ENCODE data around the gene TENM3.

The TENM3 gene

GRCh38 chr4:182443070-182443469 is 199.9 kb downstream of the TENM3 start:
- H3K27ac ChIP-seq (ENCODE audit: low read depth, low read length, severe bottlenecking) = no peak overlapping the region
- peaks cover 12% of the 10 kb centered on the region for H3K36me3 ChIP-seq (ENCODE audit: control insufficient read depth, insufficient read depth, low read length)
- H3K4me3 ChIP-seq (ENCODE audit: extremely low read depth, insufficient read depth, low read length, poor library complexity, severe bottlenecking) = no peak overlapping the region
- no peaks in the 10 kb centered on the region for H3K4me1 ChIP-seq (ENCODE audit: control insufficient read depth, insufficient read depth, low read length, poor library complexity, severe bottlenecking)
- H3K9me3 ChIP-seq (ENCODE audit: control insufficient read depth, low read length) = no peaks in the 10 kb centered on the region

GRCh38 chr4:182447767-182448280 is 204.6 kb downstream of the TENM3 start:
- WGBS, 2 experiments (ENCODE audit: insufficient coverage in 2 of 2) = 14 to 31% methylated on average over 6 to 22 of the region's 25 CpGs
- Histone ChIP-seq H3K9me3 (ENCODE audit: control insufficient read depth, low read length) (no peaks in the 10 kb centered on the region), H3K36me3 (ENCODE audit: control insufficient read depth, insufficient read depth, low read length) (no peaks in the 10 kb centered on the region), H3K27ac (ENCODE audit: low read depth, low read length, severe bottlenecking) (peak overlapping the region; percentile 73), H3K4me1 (ENCODE audit: control insufficient read depth, insufficient read depth, low read length, poor library complexity, severe bottlenecking) (peaks cover 5% of the 10 kb centered on the region), H3K4me3 (ENCODE audit: extremely low read depth, insufficient read depth, low read length, poor library complexity, severe bottlenecking) (peak overlapping the region; percentile 66)

GRCh38 chr4:182448281-182449151 is 205.3 kb downstream of the TENM3 start:
- Histone ChIP-seq H3K4me1 (ENCODE audit: control insufficient read depth, insufficient read depth, low read length, poor library complexity, severe bottlenecking) (peaks cover 5% of the 10 kb centered on the region), H3K36me3 (ENCODE audit: control insufficient read depth, insufficient read depth, low read length) (no peaks in the 10 kb centered on the region), H3K4me3 (ENCODE audit: extremely low read depth, insufficient read depth, low read length, poor library complexity, severe bottlenecking) (peak overlapping the region; percentile 66), H3K9me3 (ENCODE audit: control insufficient read depth, low read length) (no peaks in the 10 kb centered on the region), H3K27ac (ENCODE audit: low read depth, low read length, severe bottlenecking) (peak overlapping the region; percentile 73)
- WGBS, 2 experiments (ENCODE audit: insufficient coverage in 2 of 2) = 1% methylated on average over 70 to 82 of the region's 113 CpGs

- peaks cover 5% of the 10 kb centered on the region for H3K4me1 ChIP-seq (ENCODE audit: control insufficient read depth, insufficient read depth, low read length, poor library complexity, severe bottlenecking)
- H3K36me3 ChIP-seq (ENCODE audit: control insufficient read depth, insufficient read depth, low read length) = no peaks in the 10 kb centered on the region
- peak overlapping the region; percentile 73 for H3K27ac ChIP-seq (ENCODE audit: low read depth, low read length, severe bottlenecking)
- no peaks in the 10 kb centered on the region for H3K9me3 ChIP-seq (ENCODE audit: control insufficient read depth, low read length)
- WGBS, 2 experiments (ENCODE audit: insufficient coverage in 2 of 2) = 1 to 2% methylated on average over 20 of the region's 34 CpGs
- peak overlapping the region; percentile 66 for H3K4me3 ChIP-seq (ENCODE audit: extremely low read depth, insufficient read depth, low read length, poor library complexity, severe bottlenecking)
Observed at GRCh38 chr4:182449186-182449929, 206.2 kb downstream of the TENM3 start.

GRCh38 chr4:182449930-182450439 is 206.8 kb downstream of the TENM3 start:
- peak overlapping the region; percentile 66 for H3K4me3 ChIP-seq (ENCODE audit: extremely low read depth, insufficient read depth, low read length, poor library complexity, severe bottlenecking)
- no peaks in the 10 kb centered on the region for H3K36me3 ChIP-seq (ENCODE audit: control insufficient read depth, insufficient read depth, low read length)
- peaks cover 5% of the 10 kb centered on the region for H3K4me1 ChIP-seq (ENCODE audit: control insufficient read depth, insufficient read depth, low read length, poor library complexity, severe bottlenecking)
- H3K9me3 ChIP-seq (ENCODE audit: control insufficient read depth, low read length) = no peaks in the 10 kb centered on the region
- H3K27ac ChIP-seq (ENCODE audit: low read depth, low read length, severe bottlenecking) = no peak overlapping the region
- 10% methylated on average over 1 of the region's 4 CpGs; no CpG with 5 or more reads in 1 of the 2 experiments for WGBS, 2 experiments (ENCODE audit: insufficient coverage in 2 of 2)

GRCh38 chr4:182451441-182451840 is 208.2 kb downstream of the TENM3 start:
- whole genome bisulfite sequencing, 2 experiments (ENCODE audit: insufficient coverage in 2 of 2) = no CpG with 5 or more reads among the region's 4 CpGs
- peaks cover 5% of the 10 kb centered on the region for H3K4me1 ChIP-seq (ENCODE audit: control insufficient read depth, insufficient read depth, low read length, poor library complexity, severe bottlenecking)
- no peak overlapping the region for H3K27ac ChIP-seq (ENCODE audit: low read depth, low read length, severe bottlenecking)
- no peaks in the 10 kb centered on the region for H3K9me3 ChIP-seq (ENCODE audit: control insufficient read depth, low read length)
- no peak overlapping the region for H3K4me3 ChIP-seq (ENCODE audit: extremely low read depth, insufficient read depth, low read length, poor library complexity, severe bottlenecking)
- H3K36me3 ChIP-seq (ENCODE audit: control insufficient read depth, insufficient read depth, low read length) = no peaks in the 10 kb centered on the region

GRCh38 chr4:182453830-182454229 is 210.6 kb downstream of the TENM3 start:
- WGBS, 2 experiments (ENCODE audit: insufficient coverage in 2 of 2) = 67% methylated on average over 2 of the region's 2 CpGs; no CpG with 5 or more reads in 1 of the 2 experiments
- no peak overlapping the region for H3K27ac ChIP-seq (ENCODE audit: low read depth, low read length, severe bottlenecking)
- peaks cover 4% of the 10 kb centered on the region for H3K36me3 ChIP-seq (ENCODE audit: control insufficient read depth, insufficient read depth, low read length)
- no peaks in the 10 kb centered on the region for H3K9me3 ChIP-seq (ENCODE audit: control insufficient read depth, low read length)
- no peak overlapping the region for H3K4me3 ChIP-seq (ENCODE audit: extremely low read depth, insufficient read depth, low read length, poor library complexity, severe bottlenecking)
- H3K4me1 ChIP-seq (ENCODE audit: control insufficient read depth, insufficient read depth, low read length, poor library complexity, severe bottlenecking) = peaks cover 5% of the 10 kb centered on the region

- WGBS, 2 experiments (ENCODE audit: insufficient coverage in 2 of 2) = 94 to 100% methylated on average over 3 of the region's 6 CpGs
- H3K4me1 ChIP-seq (ENCODE audit: control insufficient read depth, insufficient read depth, low read length, poor library complexity, severe bottlenecking) = peaks cover 5% of the 10 kb centered on the region
- H3K9me3 ChIP-seq (ENCODE audit: control insufficient read depth, low read length) = no peaks in the 10 kb centered on the region
- no peak overlapping the region for H3K27ac ChIP-seq (ENCODE audit: low read depth, low read length, severe bottlenecking)
- H3K4me3 ChIP-seq (ENCODE audit: extremely low read depth, insufficient read depth, low read length, poor library complexity, severe bottlenecking) = no peak overlapping the region
- peaks cover 4% of the 10 kb centered on the region for H3K36me3 ChIP-seq (ENCODE audit: control insufficient read depth, insufficient read depth, low read length)
Observed at GRCh38 chr4:182454440-182455013, 211.3 kb downstream of the TENM3 start.

- Histone ChIP-seq H3K4me1 (ENCODE audit: control insufficient read depth, insufficient read depth, low read length, poor library complexity, severe bottlenecking) (no peaks in the 10 kb centered on the region), H3K27ac (ENCODE audit: low read depth, low read length, severe bottlenecking) (no peak overlapping the region)
- 78 to 92% methylated on average over 4 to 5 of the region's 5 CpGs for WGBS, 2 experiments (ENCODE audit: insufficient coverage in 2 of 2)
Observed at GRCh38 chr4:182465114-182465513, 221.9 kb downstream of the TENM3 start.

GRCh38 chr4:182465979-182466378 is 222.8 kb downstream of the TENM3 start:
- no peak overlapping the region for H3K27ac ChIP-seq (ENCODE audit: low read depth, low read length, severe bottlenecking)
- no peak overlapping the region for H3K4me3 ChIP-seq (ENCODE audit: extremely low read depth, insufficient read depth, low read length, poor library complexity, severe bottlenecking)
- no peaks in the 10 kb centered on the region for H3K9me3 ChIP-seq (ENCODE audit: control insufficient read depth, low read length)
- H3K4me1 ChIP-seq (ENCODE audit: control insufficient read depth, insufficient read depth, low read length, poor library complexity, severe bottlenecking) = no peaks in the 10 kb centered on the region
- no peaks in the 10 kb centered on the region for H3K36me3 ChIP-seq (ENCODE audit: control insufficient read depth, insufficient read depth, low read length)
- no CpG with 5 or more reads among the region's 1 CpG for WGBS, 2 experiments (ENCODE audit: insufficient coverage in 2 of 2)

More at GRCh38 chr4:182465114-182465513, 221.9 kb downstream of the TENM3 start:
- Histone ChIP-seq H3K36me3 (ENCODE audit: control insufficient read depth, insufficient read depth, low read length) (no peaks in the 10 kb centered on the region), H3K4me3 (ENCODE audit: extremely low read depth, insufficient read depth, low read length, poor library complexity, severe bottlenecking) (no peak overlapping the region), H3K9me3 (ENCODE audit: control insufficient read depth, low read length) (no peaks in the 10 kb centered on the region)

Measured in mesodermal cell (in vitro differentiated cells).